Endothelial cell of umbilical vein (primary cell): ENCODE results near the gene GAST. TPM values are rescaled to one million over a fixed set of nuclear protein-coding genes. Genes with fewer than 3 reads are reported as not detected.

Experiments
- BruUV-seq: library from RNA; stranded (reverse); fragments of 400-500 nt; replicated peaks from 2 replicates; lab custom pipeline; 2021; lab: Mats Ljungman, UMichigan
- CTCF ChIA-PET: fragments of 300-600, 350-600 bp; sonication (Branson Sonifier 250); formaldehyde crosslinking; loops from one replicate; lab custom pipeline; 2021; ENCODE audit warnings: antibody characterized with exemption, inconsistent platforms; lab: Charles Lee
- POLR2A ChIA-PET: fragments of 300-600, 350-600 bp; sonication (Branson Sonifier 250); formaldehyde crosslinking; loops from one replicate; lab custom pipeline; 2021; ENCODE audit warnings: antibody characterized with exemption, inconsistent platforms; lab: Charles Lee
- DNase-seq: peaks from one replicate; pipeline ENCODE4 v3.0.0-alpha.2; 2011; ENCODE audit warnings: low read depth, low spot score
- FAIRE-seq: peaks from 2 replicates; lab custom pipeline; 2011; peaks lifted over from hg19 to GRCh38; lab: Jason Lieb, UNC
- H2AFZ ChIP-seq: 2 replicates; pipeline ENCODE4 v1.6.0; 2012; ENCODE audit warnings: low read depth, low read length, control low read depth, inconsistent platforms
- H3K27ac ChIP-seq: 2 replicates; pipeline ENCODE4 v1.5.1; 2011; ENCODE audit warnings: low read depth, mild to moderate bottlenecking, control low read depth, low read length, moderate library complexity; ENCODE audit not compliant: insufficient read depth
- H3K27me3 ChIP-seq, 2 experiments: 2 replicates each; pipeline versions ENCODE4 v1.6.0 to v1.6.1; 2011; ENCODE audit warnings: low read length in 2 of 2, mixed read lengths in 1 of 2; ENCODE audit not compliant: control insufficient read depth in 2 of 2, insufficient read depth in 2 of 2
- H3K36me3 ChIP-seq, 2 experiments: 2 replicates in 1 of 2; 3 replicates in 1 of 2; pipeline ENCODE4 v1.5.1; 2011; ENCODE audit warnings: low read length in 2 of 2, mild to moderate bottlenecking in 1 of 2, moderate library complexity in 1 of 2; ENCODE audit not compliant: control insufficient read depth in 2 of 2, insufficient read depth in 2 of 2; ENCODE audit errors: extremely low read depth in 1 of 2
- H3K4me1 ChIP-seq: 3 replicates; pipeline ENCODE4 v1.5.1; 2011; ENCODE audit warnings: mild to moderate bottlenecking, low read length; ENCODE audit not compliant: control insufficient read depth, insufficient read depth; ENCODE audit errors: extremely low read depth
- H3K4me2 ChIP-seq: 2 replicates; pipeline ENCODE4 v1.6.1; 2011; ENCODE audit warnings: low read length, control low read depth, mixed read lengths; ENCODE audit not compliant: insufficient read depth
- H3K4me3 ChIP-seq, 3 experiments: fragments of 200-600 bp in 1 of 3; sonication (generic), shearing (Covaris generic) in 1 of 3; replicated peaks in 1 of 3; 2 replicates each; pipeline ENCODE4 v1.5.1; 2011 to 2016; ENCODE audit warnings: control low read depth in 3 of 3, low read length in 3 of 3, mild to moderate bottlenecking in 2 of 3, inconsistent platforms in 1 of 3, low read depth in 1 of 3, moderate library complexity in 1 of 3; ENCODE audit not compliant: insufficient read depth in 1 of 3
- H3K79me2 ChIP-seq: 2 replicates; pipeline ENCODE4 v1.6.0; 2012; ENCODE audit warnings: low read length, inconsistent platforms; ENCODE audit not compliant: control insufficient read depth, insufficient read depth
- H3K9ac ChIP-seq: replicated peaks from 2 replicates; pipeline ENCODE3; 2011; ENCODE audit warnings: low read length, control low read depth; ENCODE audit not compliant: insufficient read depth; ENCODE audit errors: extremely low read depth
- H3K9me1 ChIP-seq: replicated peaks from 3 replicates; pipeline ENCODE4 v1.6.0; 2011; ENCODE audit warnings: mild to moderate bottlenecking, low read length; ENCODE audit not compliant: control insufficient read depth, insufficient read depth; ENCODE audit errors: extremely low read depth
- H3K9me3 ChIP-seq: replicated peaks from 2 replicates; pipeline ENCODE4 v1.5.1; 2012; ENCODE audit warnings: low read length, inconsistent platforms; ENCODE audit not compliant: control insufficient read depth, insufficient read depth
- H4K20me1 ChIP-seq: replicated peaks from 2 replicates; pipeline ENCODE3; 2011; ENCODE audit warnings: mild to moderate bottlenecking, low read length; ENCODE audit not compliant: control insufficient read depth, insufficient read depth; ENCODE audit errors: extremely low read depth
- EZH2 ChIP-seq: IDR thresholded peaks from 2 replicates; pipeline ENCODE4 v1.6.1; 2012; ENCODE audit warnings: borderline replicate concordance, low read depth, mild to moderate bottlenecking, moderate library complexity, low read length, inconsistent platforms; ENCODE audit not compliant: severe bottlenecking
- FOS ChIP-seq: IDR thresholded peaks from 2 replicates; pipeline ENCODE4 v1.6.1; 2011; ENCODE audit warnings: mild to moderate bottlenecking, low read length, moderate library complexity, borderline replicate concordance; ENCODE audit not compliant: insufficient read depth
- GATA2 ChIP-seq: IDR thresholded peaks from 2 replicates; pipeline ENCODE4 v1.7.0; 2011; ENCODE audit warnings: low read depth, mild to moderate bottlenecking, moderate library complexity, mixed read lengths, low read length; ENCODE audit not compliant: insufficient read length, insufficient read depth
- MYC ChIP-seq: IDR thresholded peaks from one replicate; pipeline ENCODE4 v1.6.1; 2011; ENCODE audit warnings: mild to moderate bottlenecking, low read depth, low read length
- POLR2AphosphoS5 ChIP-seq: IDR thresholded peaks from 2 replicates; pipeline ENCODE4 v1.6.1; 2012; ENCODE audit warnings: low read depth, mild to moderate bottlenecking, control low read depth, low read length, moderate library complexity; ENCODE audit not compliant: insufficient read depth
- dilution Hi-C: fragments of 300-500 bp; cut with MboI; formaldehyde crosslinking; loops from one replicate; pipeline ENCODE4 v1.15.0; 2019; ENCODE audit warnings: low sequenced_read_pairs; ENCODE audit not compliant: extremely low pct_ligation_motif_present
- intact Hi-C: fragments of 100-400 bp; cut with micrococcal nuclease; formaldehyde crosslinking; loops from one replicate; pipeline ENCODE4 v1.10.0; 2022
- polyA plus RNA-seq, 4 experiments: library from polyadenylated mRNA; depleted of rRNA in 3 of 4; stranded (reverse) in 3 of 4; unstranded in 1 of 4; fragments of >200 nt; gene quantifications; 2 replicates each; pipeline versions ENCODE4 v1.2.1 to v1.2.3, GENCODE V29; 2011 to 2012; ENCODE audit warnings: missing spikeins in 1 of 4
- total RNA-seq: library from RNA; stranded (reverse); gene quantifications from 2 replicates; pipeline ENCODE4 v1.2.3, GENCODE V29; 2021
- TF ChIP-seq, protein P1 (sequence below): IDR thresholded peaks from 2 replicates; pipeline ENCODE4 v1.6.1; 2011; ENCODE audit not compliant: insufficient read depth, insufficient read length
- TF ChIP-seq, protein P2 (sequence below), 2 donors: IDR thresholded peaks; 1 replicate in 1 of 2; 2 replicates in 1 of 2; pipeline ENCODE4 v1.5.1; 2011; ENCODE audit warnings: low read length in 2 of 2, mild to moderate bottlenecking in 2 of 2, moderate library complexity in 2 of 2, control low read depth in 1 of 2, inconsistent platforms in 1 of 2, low read depth in 1 of 2; ENCODE audit not compliant: insufficient read depth in 1 of 2; ENCODE audit errors: extremely low read depth in 1 of 2

GAST gene
- total and polyA plus RNA-seq, 2 donors (not counting 3 experiments of a cell fraction or from before 2014, with no cell fraction given), result not detected

- H3K4me1 ChIP-seq, result peaks cover 23% of the 10 kb centered on the region
- H3K9me1 ChIP-seq, result no peaks in the 10 kb centered on the region
- intact Hi-C loops, result loop anchor here (1.0 to 10.0 kb wide), 8 partner anchors 18 to 1021 kb away; partner anchors contain the start of gene SMARCE1
- DNase-seq (peak; percentile 71), FAIRE-seq (no peak)
- ChIA-PET CTCF (interaction anchor here (0.8 to 9.4 kb wide), 23 partner anchors 10 to 1304 kb away, joined by 3 to 369 read pairs (median 4); partner anchors contain the start of genes EIF1 and IGFBP4), POLR2A (no interaction called here)
- no peaks in the 10 kb centered on the region for H3K36me3 ChIP-seq
- no peaks in the 10 kb centered on the region for H3K27me3 ChIP-seq
- no TSS peak for BruUV-seq
- peak overlapping the region; percentile 49 for H3K27ac ChIP-seq
- peak overlapping the region in 1 of 3 experiments; percentile 32 for H3K4me3 ChIP-seq
- H3K9ac ChIP-seq, result peak overlapping the region; percentile 1
- no peaks in the 10 kb centered on the region for H3K9me3 ChIP-seq
- no peaks in the 10 kb centered on the region for H4K20me1 ChIP-seq
- peak overlapping the region; percentile 88 for H2AFZ ChIP-seq
- H3K4me2 ChIP-seq, result peak overlapping the region; percentile 49
- no peaks in the 10 kb centered on the region for H3K79me2 ChIP-seq
- dilution Hi-C loops, result no loop called here
- TF ChIP-seq FOS (no peak), POLR2AphosphoS5 (no peak), MYC (no peak), EZH2 (no peak), GATA2 (no peak)
- TF ChIP-seq, protein P1, sequence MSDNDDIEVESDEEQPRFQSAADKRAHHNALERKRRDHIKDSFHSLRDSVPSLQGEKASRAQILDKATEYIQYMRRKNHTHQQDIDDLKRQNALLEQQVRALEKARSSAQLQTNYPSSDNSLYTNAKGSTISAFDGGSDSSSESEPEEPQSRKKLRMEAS, result no peak
- TF ChIP-seq, protein P2, sequence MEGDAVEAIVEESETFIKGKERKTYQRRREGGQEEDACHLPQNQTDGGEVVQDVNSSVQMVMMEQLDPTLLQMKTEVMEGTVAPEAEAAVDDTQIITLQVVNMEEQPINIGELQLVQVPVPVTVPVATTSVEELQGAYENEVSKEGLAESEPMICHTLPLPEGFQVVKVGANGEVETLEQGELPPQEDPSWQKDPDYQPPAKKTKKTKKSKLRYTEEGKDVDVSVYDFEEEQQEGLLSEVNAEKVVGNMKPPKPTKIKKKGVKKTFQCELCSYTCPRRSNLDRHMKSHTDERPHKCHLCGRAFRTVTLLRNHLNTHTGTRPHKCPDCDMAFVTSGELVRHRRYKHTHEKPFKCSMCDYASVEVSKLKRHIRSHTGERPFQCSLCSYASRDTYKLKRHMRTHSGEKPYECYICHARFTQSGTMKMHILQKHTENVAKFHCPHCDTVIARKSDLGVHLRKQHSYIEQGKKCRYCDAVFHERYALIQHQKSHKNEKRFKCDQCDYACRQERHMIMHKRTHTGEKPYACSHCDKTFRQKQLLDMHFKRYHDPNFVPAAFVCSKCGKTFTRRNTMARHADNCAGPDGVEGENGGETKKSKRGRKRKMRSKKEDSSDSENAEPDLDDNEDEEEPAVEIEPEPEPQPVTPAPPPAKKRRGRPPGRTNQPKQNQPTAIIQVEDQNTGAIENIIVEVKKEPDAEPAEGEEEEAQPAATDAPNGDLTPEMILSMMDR (IDR thresholded peaks at IDR 0.05; ENCODE audit: extremely low read depth in 1 of 2, insufficient read depth in 1 of 2, low read depth in 1 of 2, low read length in 2 of 2), result no peak
Observed at GRCh38 chr17:41666237-41666641, 45.9 kb upstream of the GAST start.
